Keratinocyte (primary cell): Measurements from ENCODE around the gene ARHGAP18. TPM values are rescaled to one million over a fixed set of nuclear protein-coding genes. Genes with fewer than 3 reads are reported as not detected.

Experiments used
- DNase-seq: peaks from one replicate; pipeline ENCODE4 v3.0.0-alpha.2; 2011; ENCODE audit warnings: low read depth, missing footprints, low spot score
- FAIRE-seq: peaks from 2 replicates; lab custom pipeline; 2011; peaks lifted over from hg19 to GRCh38; lab: Jason Lieb, UNC
- H2AFZ ChIP-seq: 2 replicates; pipeline ENCODE4 v1.6.0; 2012; ENCODE audit warnings: low read length, control low read depth, inconsistent platforms; ENCODE audit not compliant: control insufficient read depth
- H3K27ac ChIP-seq: 2 replicates; pipeline ENCODE4 v1.5.1; 2011; ENCODE audit warnings: low read length; ENCODE audit not compliant: control insufficient read depth, insufficient read depth
- H3K27me3 ChIP-seq: 3 replicates; pipeline ENCODE4 v1.6.0; 2011; ENCODE audit warnings: low read length; ENCODE audit not compliant: control insufficient read depth, insufficient read depth; ENCODE audit errors: extremely low read depth
- H3K36me3 ChIP-seq, 2 experiments: 2 replicates in 1 of 2; 3 replicates in 1 of 2; pipeline ENCODE4 v1.5.1; 2011; ENCODE audit warnings: low read length in 2 of 2, mild to moderate bottlenecking in 1 of 2; ENCODE audit not compliant: control insufficient read depth in 2 of 2, insufficient read depth in 2 of 2; ENCODE audit errors: extremely low read depth in 1 of 2
- H3K4me1 ChIP-seq: 3 replicates; pipeline ENCODE4 v1.5.1; 2011; ENCODE audit warnings: low read length; ENCODE audit not compliant: control insufficient read depth, insufficient read depth; ENCODE audit errors: extremely low read depth
- H3K4me2 ChIP-seq: 3 replicates; pipeline ENCODE4 v1.6.0; 2011; ENCODE audit warnings: low read depth, low read length; ENCODE audit not compliant: control insufficient read depth, insufficient read depth; ENCODE audit errors: extremely low read depth
- H3K4me3 ChIP-seq, 3 experiments: fragments of 200-600 bp in 1 of 3; sonication (generic) in 1 of 3; 2 replicates in 2 of 3; 3 replicates in 1 of 3; pipeline ENCODE4 v1.5.1; 2011 to 2016; ENCODE audit warnings: low read length in 3 of 3, mild to moderate bottlenecking in 3 of 3, control low read depth in 2 of 3, inconsistent platforms in 1 of 3, low read depth in 1 of 3, mixed read lengths in 1 of 3, mixed run types in 1 of 3, moderate library complexity in 1 of 3; ENCODE audit not compliant: control insufficient read depth in 2 of 3, insufficient read depth in 2 of 3; ENCODE audit errors: extremely low read depth in 1 of 3
- H3K79me2 ChIP-seq: 2 replicates; pipeline ENCODE4 v1.6.0; 2012; ENCODE audit warnings: low read length; ENCODE audit not compliant: control insufficient read depth, insufficient read depth
- H3K9ac ChIP-seq: 3 replicates; pipeline ENCODE4 v1.6.0; 2011; ENCODE audit warnings: low read length; ENCODE audit not compliant: control insufficient read depth, insufficient read depth; ENCODE audit errors: extremely low read depth
- H3K9me1 ChIP-seq: 3 replicates; pipeline ENCODE4 v1.6.0; 2011; ENCODE audit warnings: low read length; ENCODE audit not compliant: control insufficient read depth, insufficient read depth; ENCODE audit errors: extremely low read depth
- H3K9me3 ChIP-seq: 2 replicates; pipeline ENCODE4 v1.5.1; 2012; ENCODE audit warnings: low read depth, low read length; ENCODE audit not compliant: control insufficient read depth
- H4K20me1 ChIP-seq: 3 replicates; pipeline ENCODE4 v1.6.0; 2011; ENCODE audit warnings: low read length; ENCODE audit not compliant: control insufficient read depth, insufficient read depth; ENCODE audit errors: extremely low read depth
- EZH2 ChIP-seq: IDR thresholded peaks from one replicate; pipeline ENCODE4 v1.6.1; 2012; ENCODE audit warnings: inconsistent platforms, mild to moderate bottlenecking, low read length, moderate library complexity
- dilution Hi-C: fragments of 300-500 bp; cut with MboI; formaldehyde crosslinking; loops from one replicate; pipeline ENCODE4 v1.7.0; 2020; ENCODE audit warnings: low sequenced_read_pairs; ENCODE audit not compliant: extremely low pct_ligation_motif_present
- polyA plus RNA-seq, 5 experiments: library from polyadenylated mRNA; depleted of rRNA in 3 of 5; stranded (reverse) in 3 of 5; stranded (forward) in 1 of 5; unstranded in 1 of 5; fragments of >200 nt; gene quantifications; 1 replicate in 1 of 5; 2 replicates in 3 of 5; 3 replicates in 1 of 5; pipeline versions ENCODE4 v1.2.1 to v1.2.3, GENCODE V29; 2011 to 2012; ENCODE audit warnings: missing spikeins in 2 of 5, low read depth in 1 of 5, low replicate concordance in 1 of 5
- TF ChIP-seq, protein P1 (sequence below), 3 experiments: IDR thresholded peaks in 1 of 3; conservative IDR thresholded peaks in 1 of 3; optimal IDR thresholded peaks in 1 of 3; 2 replicates in 2 of 3; 3 replicates in 1 of 3; pipeline versions ENCODE3 to v1.5.1; 2011; ENCODE audit warnings: low read length in 3 of 3, mild to moderate bottlenecking in 3 of 3, moderate library complexity in 2 of 3, control low read depth in 1 of 3, inconsistent platforms in 1 of 3; ENCODE audit not compliant: insufficient read depth in 2 of 3; ENCODE audit errors: extremely low read depth in 1 of 3

ARHGAP18 gene
- polyA plus RNA-seq, 1 donor (not counting 4 experiments of a cell fraction or from before 2014, with no cell fraction given), result 17.7 TPM

DNA sequence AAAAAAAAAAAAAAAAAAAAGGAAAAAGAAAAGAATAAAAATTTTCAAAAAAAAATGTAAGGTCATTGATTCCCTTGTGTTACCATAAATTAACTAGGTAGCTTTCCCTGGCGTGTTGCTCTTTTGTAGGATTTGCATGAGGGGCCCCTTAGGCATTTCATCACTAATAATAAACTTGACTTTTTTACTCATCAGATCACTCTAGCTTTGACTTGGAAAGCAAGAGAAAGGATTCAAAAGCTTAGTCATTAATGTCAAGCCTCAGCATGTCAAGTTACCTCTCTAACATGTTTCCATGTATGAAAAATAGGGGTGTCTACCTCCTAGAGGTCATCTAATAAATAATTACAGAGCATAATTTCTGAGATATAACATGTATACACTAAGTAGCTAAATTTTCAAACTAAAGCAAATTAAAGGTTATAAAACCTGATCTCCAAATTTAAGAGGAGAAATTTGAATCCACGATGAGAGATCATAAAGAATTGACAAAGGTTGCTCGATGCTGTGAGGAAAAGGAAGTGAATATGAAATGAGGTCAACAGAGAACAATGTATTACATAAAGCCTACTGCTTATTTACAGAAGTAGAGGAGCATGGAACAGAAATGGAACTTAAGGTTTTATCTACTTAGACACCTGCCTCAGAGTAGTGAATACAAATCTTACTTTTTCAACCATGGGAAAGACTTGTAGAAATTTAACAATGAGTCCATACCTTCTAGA lies 86.8 kb downstream of the ARHGAP18 start:
- Histone ChIP-seq H3K4me1 (peaks cover 15% of the 10 kb centered on the region), H3K27me3 (no peaks in the 10 kb centered on the region), H3K4me3 (peak overlapping the region in 1 of 3 experiments; percentile 32), H3K4me2 (peak overlapping the region; percentile 68), H4K20me1 (no peaks in the 10 kb centered on the region), H3K9ac (no peak overlapping the region), H3K9me3 (no peaks in the 10 kb centered on the region), H3K9me1 (no peaks in the 10 kb centered on the region), H3K79me2 (no peaks in the 10 kb centered on the region), H2AFZ (no peak overlapping the region), H3K36me3 (peaks cover 0 to 2% of the 10 kb centered on the region in 2 experiments), H3K27ac (peak overlapping the region; percentile 28)
- dilution Hi-C loops, result no loop called here
- DNase-seq (peak; percentile 79), FAIRE-seq (peak; percentile 88)
- TF ChIP-seq, protein P1, sequence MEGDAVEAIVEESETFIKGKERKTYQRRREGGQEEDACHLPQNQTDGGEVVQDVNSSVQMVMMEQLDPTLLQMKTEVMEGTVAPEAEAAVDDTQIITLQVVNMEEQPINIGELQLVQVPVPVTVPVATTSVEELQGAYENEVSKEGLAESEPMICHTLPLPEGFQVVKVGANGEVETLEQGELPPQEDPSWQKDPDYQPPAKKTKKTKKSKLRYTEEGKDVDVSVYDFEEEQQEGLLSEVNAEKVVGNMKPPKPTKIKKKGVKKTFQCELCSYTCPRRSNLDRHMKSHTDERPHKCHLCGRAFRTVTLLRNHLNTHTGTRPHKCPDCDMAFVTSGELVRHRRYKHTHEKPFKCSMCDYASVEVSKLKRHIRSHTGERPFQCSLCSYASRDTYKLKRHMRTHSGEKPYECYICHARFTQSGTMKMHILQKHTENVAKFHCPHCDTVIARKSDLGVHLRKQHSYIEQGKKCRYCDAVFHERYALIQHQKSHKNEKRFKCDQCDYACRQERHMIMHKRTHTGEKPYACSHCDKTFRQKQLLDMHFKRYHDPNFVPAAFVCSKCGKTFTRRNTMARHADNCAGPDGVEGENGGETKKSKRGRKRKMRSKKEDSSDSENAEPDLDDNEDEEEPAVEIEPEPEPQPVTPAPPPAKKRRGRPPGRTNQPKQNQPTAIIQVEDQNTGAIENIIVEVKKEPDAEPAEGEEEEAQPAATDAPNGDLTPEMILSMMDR (optimal IDR thresholded peaks at IDR 0.05 in 1 of 3, IDR thresholded peaks at IDR 0.05 in 1 of 3, conservative IDR thresholded peaks at IDR 0.05 in 1 of 3; ENCODE audit: extremely low read depth in 1 of 3, insufficient read depth in 2 of 3, low read length in 3 of 3), result no peak
- no peak for TF ChIP-seq EZH2

DNA sequence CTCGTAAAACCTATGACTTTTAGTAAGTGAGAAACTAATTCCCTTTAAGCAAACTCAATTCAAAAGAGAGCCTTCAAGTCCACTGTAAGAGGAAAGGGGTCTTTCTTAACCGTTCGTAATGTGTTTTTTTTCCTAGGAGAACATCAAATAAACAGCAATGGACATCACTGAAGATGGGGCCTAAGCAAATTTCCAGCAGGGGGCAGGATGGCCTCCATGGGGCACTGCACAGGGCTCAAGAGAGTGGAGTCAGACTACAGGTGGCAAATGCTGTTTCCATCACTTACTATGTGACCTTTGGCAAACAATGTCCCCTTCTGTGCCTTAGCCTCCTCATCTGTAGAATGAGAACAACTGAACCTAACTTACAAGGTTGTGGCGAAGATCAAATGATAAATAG lies 88.7 kb downstream of the ARHGAP18 start:
- H3K9me1 ChIP-seq, result no peaks in the 10 kb centered on the region
- H3K27ac ChIP-seq, result no peak overlapping the region
- no peak overlapping the region for H2AFZ ChIP-seq
- H4K20me1 ChIP-seq, result no peaks in the 10 kb centered on the region
- H3K4me1 ChIP-seq, result peaks cover 15% of the 10 kb centered on the region
- no peaks in the 10 kb centered on the region for H3K27me3 ChIP-seq
- no peaks in the 10 kb centered on the region for H3K9me3 ChIP-seq
- no peak overlapping the region for H3K4me2 ChIP-seq
- TF ChIP-seq, protein P1 (optimal IDR thresholded peaks at IDR 0.05 in 1 of 3, IDR thresholded peaks at IDR 0.05 in 1 of 3, conservative IDR thresholded peaks at IDR 0.05 in 1 of 3; ENCODE audit: extremely low read depth in 1 of 3, insufficient read depth in 2 of 3, low read length in 3 of 3), result peak; percentile 50 to 65 (median 59)
- TF ChIP-seq EZH2, result no peak
- dilution Hi-C loops, result no loop called here
- FAIRE-seq, result no peak
- peaks cover 0 to 4% of the 10 kb centered on the region in 2 experiments for H3K36me3 ChIP-seq
- H3K79me2 ChIP-seq, result no peaks in the 10 kb centered on the region
- no peak overlapping the region for H3K9ac ChIP-seq
- no peak overlapping the region for H3K4me3 ChIP-seq
- no peak for DNase-seq
